Panc1 (cell line): ENCODE data around the gene ZNF681. TPM values are rescaled to one million over a fixed set of nuclear protein-coding genes. Genes with fewer than 3 reads are reported as not detected.

Source experiments
- ATAC-seq: fragments of 200-7000 bp; cut with Tn5 transposase; 2 replicates; pipeline ENCODE4 v1.9.1; 2020; ENCODE audit warnings: mild to moderate bottlenecking, moderate library complexity
- BruUV-seq: library from RNA; stranded (reverse); fragments of 400-500 nt; replicated peaks from 2 replicates; lab custom pipeline; 2021; lab: Mats Ljungman, UMichigan
- CTCF ChIA-PET: fragments of 300-600 bp; sonication (Branson Sonifier 250); formaldehyde crosslinking; loops from one replicate; lab custom pipeline; 2022; ENCODE audit warnings: antibody characterized with exemption; lab: Charles Lee
- POLR2A ChIA-PET: fragments of 300-600 bp; sonication (Branson Sonifier 250); formaldehyde crosslinking; loops from one replicate; lab custom pipeline; 2022; ENCODE audit warnings: antibody characterized with exemption; lab: Charles Lee
- DNase-seq: peaks from one replicate; pipeline ENCODE4 v3.0.0-alpha.2; 2010; ENCODE audit warnings: low read depth, low spot score
- H3K27ac ChIP-seq: 2 replicates; pipeline ENCODE4 v1.5.1; 2011; ENCODE audit warnings: mild to moderate bottlenecking, low read length, inconsistent platforms
- H3K27me3 ChIP-seq: fragments of 200-500 bp; sonication (Bioruptor generic); 2 replicates; pipeline ENCODE4 v1.6.0; 2014; ENCODE audit warnings: low read length, inconsistent platforms; ENCODE audit not compliant: control insufficient read depth, insufficient read depth
- H3K36me3 ChIP-seq: fragments of 200-500 bp; sonication (Bioruptor generic); 2 replicates; pipeline ENCODE4 v1.5.1; 2014; ENCODE audit warnings: inconsistent platforms, mild to moderate bottlenecking, low read length, moderate library complexity; ENCODE audit not compliant: control insufficient read depth, insufficient read depth
- H3K4me1 ChIP-seq: 2 replicates; pipeline ENCODE4 v1.5.1; 2011; ENCODE audit warnings: inconsistent platforms, mild to moderate bottlenecking, low read length, moderate library complexity; ENCODE audit not compliant: control insufficient read depth, insufficient read depth
- H3K4me3 ChIP-seq, 2 experiments: 2 replicates each; pipeline ENCODE4 v1.5.1; 2011 to 2012; ENCODE audit warnings: low read depth in 2 of 2, low read length in 2 of 2, mild to moderate bottlenecking in 2 of 2, inconsistent platforms in 1 of 2, moderate library complexity in 1 of 2
- H3K9me3 ChIP-seq: fragments of 200-500 bp; sonication (Bioruptor generic); 2 replicates; pipeline ENCODE4 v1.5.1; 2014; ENCODE audit warnings: low read depth, mild to moderate bottlenecking, inconsistent platforms, low read length, moderate library complexity; ENCODE audit not compliant: control insufficient read depth, insufficient read depth
- POLR2AphosphoS5 ChIP-seq: IDR thresholded peaks from 2 replicates; pipeline ENCODE4 v1.6.1; 2012; ENCODE audit warnings: mild to moderate bottlenecking, low read depth, low read length, moderate library complexity
- SIN3A ChIP-seq: IDR thresholded peaks from 2 replicates; pipeline ENCODE4 v1.6.1; 2012; ENCODE audit warnings: low read depth, mild to moderate bottlenecking, low read length, moderate library complexity, borderline replicate concordance; ENCODE audit not compliant: insufficient read depth
- TCF7L2 ChIP-seq: IDR thresholded peaks from 2 replicates; pipeline ENCODE4 v1.6.1; 2011; ENCODE audit warnings: mild to moderate bottlenecking, low read depth, low read length, inconsistent platforms
- in situ Hi-C: cut with HindIII; loops from 2 replicates; pipeline ENCODE4 v1.10.0; 2016; ENCODE audit warnings: low sequenced_read_pairs, low pct_unique_long_range_greater_than_20kb
- intact Hi-C: fragments of 100-400 bp; cut with micrococcal nuclease; formaldehyde crosslinking; loops from one replicate; pipeline ENCODE4 v1.10.0; 2022; ENCODE audit not compliant: unreplicated experiment
- total RNA-seq: library from RNA; stranded (reverse); gene quantifications from one replicate; pipeline ENCODE4 v1.2.1, GENCODE V29; 2021; ENCODE audit not compliant: unreplicated experiment
- TF ChIP-seq, protein P1 (sequence below), 2 experiments: IDR thresholded peaks; 2 replicates each; pipeline ENCODE4 v1.6.1; 2011 to 2012; ENCODE audit warnings: low read depth in 2 of 2, control low read depth in 1 of 2, low read length in 1 of 2, mild to moderate bottlenecking in 1 of 2, moderate library complexity in 1 of 2; ENCODE audit not compliant: insufficient read depth in 1 of 2
- TF ChIP-seq, protein P2 (sequence below): fragments of 450-650 bp; IDR thresholded peaks from 2 replicates; pipeline ENCODE4 v1.5.1; 2017; ENCODE audit warnings: mild to moderate bottlenecking

The ZNF681 gene
- total RNA-seq, 1 experiment from 2014 or later: 2.0 TPM

DNA sequence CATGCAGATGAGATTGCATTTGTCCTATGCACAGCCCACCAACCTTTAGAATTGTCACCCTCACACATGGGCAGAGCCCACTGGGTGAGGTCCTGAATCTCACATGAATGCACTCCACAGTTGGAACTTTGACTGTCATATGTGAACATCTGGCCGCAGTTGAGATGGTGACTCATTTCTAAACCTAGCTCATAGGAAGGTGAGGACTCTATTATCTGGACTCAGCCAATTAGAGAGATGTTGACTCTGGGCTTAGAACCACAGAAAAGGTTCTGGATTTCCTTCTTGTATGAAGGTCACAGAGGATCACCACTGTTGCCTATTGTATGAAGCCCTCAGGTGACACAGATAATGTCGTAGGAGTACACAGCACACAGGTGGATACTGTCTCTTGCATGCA lies 25.6 kb upstream of the ZNF681 start:
- intact Hi-C loops: no loop called here
- H3K27me3 ChIP-seq: no peaks in the 10 kb centered on the region
- POLR2A ChIA-PET: no interaction called here

DNA sequence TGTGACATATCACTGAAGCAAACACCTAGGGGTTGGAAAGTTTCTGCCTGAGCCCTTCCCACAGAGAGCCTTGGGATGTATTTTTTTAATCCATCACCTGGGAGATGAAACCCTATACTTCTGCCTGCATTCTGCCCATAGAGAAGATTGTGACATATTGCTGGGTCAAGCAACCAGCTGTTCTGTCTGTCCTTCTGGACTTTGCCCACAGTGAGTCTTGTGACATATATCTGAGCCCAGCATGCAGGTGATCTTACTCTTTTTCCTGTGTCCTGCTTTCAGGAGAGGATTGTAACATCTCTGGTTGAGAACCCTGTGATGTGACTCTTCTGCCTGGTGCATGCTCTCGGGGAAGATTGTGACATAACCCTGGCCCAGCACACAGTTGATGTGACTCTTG lies 24.9 kb upstream of the ZNF681 start:
- Histone ChIP-seq H3K27me3 (no peaks in the 10 kb centered on the region), H3K27ac (no peak overlapping the region), H3K4me3 (no peak overlapping the region), H3K4me1 (no peaks in the 10 kb centered on the region), H3K9me3 (no peaks in the 10 kb centered on the region), H3K36me3 (no peaks in the 10 kb centered on the region; the same call in 1 of the 2 replicates)
- CTCF ChIA-PET: no interaction called here
- in situ Hi-C loops: no loop called here
- BruUV-seq: no TSS peak
- POLR2A ChIA-PET: no interaction called here
- ATAC-seq (no peak), DNase-seq (no peak)
- TF ChIP-seq POLR2AphosphoS5 (no peak), TCF7L2 (no peak), SIN3A (no peak)
- TF ChIP-seq, protein P1, sequence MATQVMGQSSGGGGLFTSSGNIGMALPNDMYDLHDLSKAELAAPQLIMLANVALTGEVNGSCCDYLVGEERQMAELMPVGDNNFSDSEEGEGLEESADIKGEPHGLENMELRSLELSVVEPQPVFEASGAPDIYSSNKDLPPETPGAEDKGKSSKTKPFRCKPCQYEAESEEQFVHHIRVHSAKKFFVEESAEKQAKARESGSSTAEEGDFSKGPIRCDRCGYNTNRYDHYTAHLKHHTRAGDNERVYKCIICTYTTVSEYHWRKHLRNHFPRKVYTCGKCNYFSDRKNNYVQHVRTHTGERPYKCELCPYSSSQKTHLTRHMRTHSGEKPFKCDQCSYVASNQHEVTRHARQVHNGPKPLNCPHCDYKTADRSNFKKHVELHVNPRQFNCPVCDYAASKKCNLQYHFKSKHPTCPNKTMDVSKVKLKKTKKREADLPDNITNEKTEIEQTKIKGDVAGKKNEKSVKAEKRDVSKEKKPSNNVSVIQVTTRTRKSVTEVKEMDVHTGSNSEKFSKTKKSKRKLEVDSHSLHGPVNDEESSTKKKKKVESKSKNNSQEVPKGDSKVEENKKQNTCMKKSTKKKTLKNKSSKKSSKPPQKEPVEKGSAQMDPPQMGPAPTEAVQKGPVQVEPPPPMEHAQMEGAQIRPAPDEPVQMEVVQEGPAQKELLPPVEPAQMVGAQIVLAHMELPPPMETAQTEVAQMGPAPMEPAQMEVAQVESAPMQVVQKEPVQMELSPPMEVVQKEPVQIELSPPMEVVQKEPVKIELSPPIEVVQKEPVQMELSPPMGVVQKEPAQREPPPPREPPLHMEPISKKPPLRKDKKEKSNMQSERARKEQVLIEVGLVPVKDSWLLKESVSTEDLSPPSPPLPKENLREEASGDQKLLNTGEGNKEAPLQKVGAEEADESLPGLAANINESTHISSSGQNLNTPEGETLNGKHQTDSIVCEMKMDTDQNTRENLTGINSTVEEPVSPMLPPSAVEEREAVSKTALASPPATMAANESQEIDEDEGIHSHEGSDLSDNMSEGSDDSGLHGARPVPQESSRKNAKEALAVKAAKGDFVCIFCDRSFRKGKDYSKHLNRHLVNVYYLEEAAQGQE (IDR thresholded peaks at IDR 0.05; ENCODE audit: insufficient read depth in 1 of 2, low read depth in 2 of 2, low read length in 1 of 2): no peak
- TF ChIP-seq, protein P2, sequence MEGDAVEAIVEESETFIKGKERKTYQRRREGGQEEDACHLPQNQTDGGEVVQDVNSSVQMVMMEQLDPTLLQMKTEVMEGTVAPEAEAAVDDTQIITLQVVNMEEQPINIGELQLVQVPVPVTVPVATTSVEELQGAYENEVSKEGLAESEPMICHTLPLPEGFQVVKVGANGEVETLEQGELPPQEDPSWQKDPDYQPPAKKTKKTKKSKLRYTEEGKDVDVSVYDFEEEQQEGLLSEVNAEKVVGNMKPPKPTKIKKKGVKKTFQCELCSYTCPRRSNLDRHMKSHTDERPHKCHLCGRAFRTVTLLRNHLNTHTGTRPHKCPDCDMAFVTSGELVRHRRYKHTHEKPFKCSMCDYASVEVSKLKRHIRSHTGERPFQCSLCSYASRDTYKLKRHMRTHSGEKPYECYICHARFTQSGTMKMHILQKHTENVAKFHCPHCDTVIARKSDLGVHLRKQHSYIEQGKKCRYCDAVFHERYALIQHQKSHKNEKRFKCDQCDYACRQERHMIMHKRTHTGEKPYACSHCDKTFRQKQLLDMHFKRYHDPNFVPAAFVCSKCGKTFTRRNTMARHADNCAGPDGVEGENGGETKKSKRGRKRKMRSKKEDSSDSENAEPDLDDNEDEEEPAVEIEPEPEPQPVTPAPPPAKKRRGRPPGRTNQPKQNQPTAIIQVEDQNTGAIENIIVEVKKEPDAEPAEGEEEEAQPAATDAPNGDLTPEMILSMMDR: no peak
- intact Hi-C loops: no loop called here

More for the DNA sequence above, 25.6 kb upstream of the ZNF681 start:
- no peak for DNase-seq
- Histone ChIP-seq H3K9me3 (no peaks in the 10 kb centered on the region), H3K27ac (no peak overlapping the region), H3K4me3 (no peak overlapping the region), H3K36me3 (no peaks in the 10 kb centered on the region; the same call in 1 of the 2 replicates), H3K4me1 (no peaks in the 10 kb centered on the region)
- in situ Hi-C loops: no loop called here
- CTCF ChIA-PET: no interaction called here
- BruUV-seq: no TSS peak
- no peak for ATAC-seq
- no peak for TF ChIP-seq SIN3A

DNA sequence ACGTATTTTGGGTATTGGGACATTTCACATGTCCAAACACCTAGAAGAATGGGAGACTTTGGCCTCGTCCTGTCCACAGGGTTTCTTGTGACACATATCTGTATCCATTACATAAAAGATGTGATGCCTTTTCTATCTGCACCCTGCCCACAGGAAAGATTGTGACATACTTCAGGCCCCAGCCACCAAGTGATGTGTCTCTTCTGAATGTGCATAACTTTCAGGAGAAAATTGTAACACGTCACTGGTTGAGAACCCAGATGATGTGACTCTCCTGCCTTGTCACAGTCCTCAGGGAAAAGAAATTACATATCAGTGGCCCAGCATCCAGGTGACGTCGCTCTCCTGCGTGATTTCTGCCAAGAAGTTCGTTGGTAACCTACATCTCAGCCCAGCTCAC lies 21.0 kb upstream of the ZNF681 start:
- POLR2A ChIA-PET: no interaction called here
- no peaks in the 10 kb centered on the region for H3K27me3 ChIP-seq
- DNase-seq (no peak), ATAC-seq (no peak)
- H3K36me3 ChIP-seq: no peaks in the 10 kb centered on the region; the same call in 1 of the 2 replicates
- no peaks in the 10 kb centered on the region for H3K9me3 ChIP-seq
- CTCF ChIA-PET: no interaction called here
- TF ChIP-seq SIN3A: no peak
- TF ChIP-seq, protein P2: no peak
- TF ChIP-seq TCF7L2: no peak
- no peak for TF ChIP-seq POLR2AphosphoS5
- TF ChIP-seq, protein P1 (IDR thresholded peaks at IDR 0.05; ENCODE audit: insufficient read depth in 1 of 2, low read depth in 2 of 2, low read length in 1 of 2): no peak
- intact Hi-C loops: no loop called here
- no peaks in the 10 kb centered on the region for H3K4me1 ChIP-seq
- in situ Hi-C loops: no loop called here
- H3K4me3 ChIP-seq: no peak overlapping the region
- BruUV-seq: TSS peak; percentile 19
- no peak overlapping the region for H3K27ac ChIP-seq
